C4-2B (cell line): ENCODE results near the gene SCYL2.

ENCODE experiments used
- ZFX ChIP-seq: fragments of 450-650 bp; IDR thresholded peaks from 2 replicates; pipeline ENCODE4 v1.6.1; 2017
- TF ChIP-seq, protein P1 (sequence below): fragments of 450-650 bp; conservative IDR thresholded peaks from 2 replicates; pipeline ENCODE4 v1.5.1; 2017; ENCODE audit warnings: mild to moderate bottlenecking

GRCh38 chr12:100253437-100253836, 13.5 kb upstream of the SCYL2 start:
- TF ChIP-seq, protein P1, sequence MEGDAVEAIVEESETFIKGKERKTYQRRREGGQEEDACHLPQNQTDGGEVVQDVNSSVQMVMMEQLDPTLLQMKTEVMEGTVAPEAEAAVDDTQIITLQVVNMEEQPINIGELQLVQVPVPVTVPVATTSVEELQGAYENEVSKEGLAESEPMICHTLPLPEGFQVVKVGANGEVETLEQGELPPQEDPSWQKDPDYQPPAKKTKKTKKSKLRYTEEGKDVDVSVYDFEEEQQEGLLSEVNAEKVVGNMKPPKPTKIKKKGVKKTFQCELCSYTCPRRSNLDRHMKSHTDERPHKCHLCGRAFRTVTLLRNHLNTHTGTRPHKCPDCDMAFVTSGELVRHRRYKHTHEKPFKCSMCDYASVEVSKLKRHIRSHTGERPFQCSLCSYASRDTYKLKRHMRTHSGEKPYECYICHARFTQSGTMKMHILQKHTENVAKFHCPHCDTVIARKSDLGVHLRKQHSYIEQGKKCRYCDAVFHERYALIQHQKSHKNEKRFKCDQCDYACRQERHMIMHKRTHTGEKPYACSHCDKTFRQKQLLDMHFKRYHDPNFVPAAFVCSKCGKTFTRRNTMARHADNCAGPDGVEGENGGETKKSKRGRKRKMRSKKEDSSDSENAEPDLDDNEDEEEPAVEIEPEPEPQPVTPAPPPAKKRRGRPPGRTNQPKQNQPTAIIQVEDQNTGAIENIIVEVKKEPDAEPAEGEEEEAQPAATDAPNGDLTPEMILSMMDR: no peak
- no peak for TF ChIP-seq ZFX
